NCI-H128 (cell line): ENCODE results near the gene ARID1B.

Source experiments
- DNase-seq: peaks from one replicate; lab custom pipeline; 2025; ENCODE audit not compliant: unreplicated experiment; lab: John Stamatoyannopoulos, UW

ARID1B gene

DNA sequence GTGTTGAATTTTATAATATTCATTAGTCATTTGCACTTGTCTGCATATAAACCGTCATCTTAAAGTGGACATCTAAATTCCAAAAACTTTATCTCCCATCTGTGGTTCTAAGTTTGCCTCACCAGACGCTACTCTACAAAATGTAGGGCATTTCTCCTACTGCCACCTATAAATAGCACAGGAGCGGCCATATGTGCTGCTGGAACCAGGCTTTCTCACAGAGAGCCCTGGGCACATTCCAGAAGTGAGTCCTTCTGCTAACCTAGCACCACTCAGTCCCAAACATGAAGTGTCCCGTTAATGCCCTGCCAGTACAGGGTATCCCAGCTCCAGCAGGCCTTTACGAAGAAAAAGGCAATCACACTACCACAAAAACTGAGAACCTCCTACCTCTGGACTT is 392.5 kb downstream of the ARID1B start:
- DNase-seq = no peak

DNA sequence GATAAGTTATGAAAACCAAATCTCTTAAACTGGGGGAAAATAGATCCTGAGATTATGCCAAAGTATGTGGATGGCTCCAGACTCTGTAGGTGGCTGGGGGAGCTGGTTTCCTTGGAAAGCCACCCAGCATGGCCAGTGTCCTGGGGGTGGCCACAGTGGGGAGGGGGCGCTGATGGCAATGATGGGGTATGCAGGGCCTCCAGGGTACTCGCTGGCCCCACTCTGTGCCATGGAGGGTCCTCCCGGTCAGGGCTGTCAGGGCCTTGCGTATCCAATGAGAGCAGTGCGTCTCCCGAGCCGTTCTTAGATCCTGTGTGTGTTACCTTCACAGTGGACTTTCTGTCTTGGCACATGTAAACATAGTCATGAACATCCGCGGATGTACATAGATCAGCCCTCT is 393.4 kb downstream of the ARID1B start:
- no peak for DNase-seq

DNA sequence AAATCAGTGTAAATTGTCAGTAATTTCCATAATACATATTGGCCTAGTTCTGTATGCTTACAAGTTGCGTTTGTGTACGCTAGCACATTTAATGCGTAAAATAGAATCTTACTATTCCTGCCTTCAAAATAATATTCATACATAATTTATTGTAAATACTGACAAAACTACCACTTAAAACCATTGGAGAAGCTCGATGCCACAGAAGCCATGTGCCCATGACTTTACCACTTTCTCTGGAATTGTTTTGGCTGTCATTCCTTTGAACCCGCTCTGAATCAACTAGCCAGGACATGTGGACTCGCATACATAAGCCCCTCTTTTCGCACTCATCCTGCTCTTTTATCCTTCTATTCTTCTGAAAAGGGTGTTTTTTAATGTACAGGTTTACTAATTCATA is 394.6 kb downstream of the ARID1B start:
- DNase-seq = no peak

DNA sequence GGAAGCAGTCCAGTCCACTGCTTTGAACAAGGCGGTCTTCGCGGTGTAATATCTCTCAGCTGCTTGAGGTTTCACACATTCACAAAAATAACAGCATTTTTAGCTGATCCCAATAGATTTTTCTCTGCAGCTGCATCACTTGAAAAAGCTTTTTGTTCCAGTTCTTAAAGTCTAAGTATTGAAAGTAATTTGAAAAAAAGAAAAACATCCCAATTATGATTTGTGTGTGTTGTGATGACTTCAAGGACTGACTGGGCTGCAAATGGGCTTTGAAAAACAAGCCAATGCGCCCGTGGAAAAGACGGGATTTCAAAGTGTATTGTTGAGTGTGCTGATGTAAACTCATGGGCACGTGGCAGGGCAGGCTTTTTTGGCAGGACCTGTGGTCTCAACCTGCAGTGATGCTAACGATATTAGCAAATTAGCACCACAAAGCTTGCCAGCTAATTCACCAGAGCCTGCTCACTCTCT is 395.1 kb downstream of the ARID1B start:
- no peak for DNase-seq

DNA sequence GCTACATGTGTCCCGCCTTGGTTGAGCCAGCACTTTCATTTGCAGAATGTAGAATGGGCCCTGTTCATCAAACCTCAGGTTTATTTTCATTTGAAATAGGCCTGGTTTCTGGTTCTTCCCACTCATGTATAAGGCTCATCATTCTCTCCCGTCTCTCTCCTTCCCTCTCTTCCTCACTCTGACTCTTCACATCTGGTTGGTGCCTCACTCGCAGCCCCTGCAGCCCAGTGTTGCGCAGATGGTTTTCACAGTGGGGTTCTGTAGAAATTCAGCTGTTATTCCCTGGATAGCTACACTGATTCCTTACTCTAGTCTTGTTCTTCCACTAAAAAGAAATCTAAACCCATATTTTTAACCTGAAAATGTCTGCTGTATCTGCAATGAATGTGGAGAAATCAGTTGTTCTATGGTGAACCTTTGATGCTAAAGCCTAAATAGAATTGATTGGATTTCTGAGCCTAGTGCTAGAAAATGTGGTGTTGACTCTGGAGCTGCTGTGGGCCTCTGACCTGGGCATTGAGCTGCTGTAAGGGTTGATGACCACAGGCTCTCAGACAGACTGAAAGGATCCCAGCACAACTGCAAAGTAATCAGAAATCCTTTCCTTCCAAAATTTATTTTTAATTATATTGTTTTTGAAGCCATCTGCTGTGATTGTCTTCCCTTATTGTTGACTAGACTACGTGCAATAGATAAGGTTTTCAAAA is 395.8 kb downstream of the ARID1B start:
- DNase-seq = no peak

DNA sequence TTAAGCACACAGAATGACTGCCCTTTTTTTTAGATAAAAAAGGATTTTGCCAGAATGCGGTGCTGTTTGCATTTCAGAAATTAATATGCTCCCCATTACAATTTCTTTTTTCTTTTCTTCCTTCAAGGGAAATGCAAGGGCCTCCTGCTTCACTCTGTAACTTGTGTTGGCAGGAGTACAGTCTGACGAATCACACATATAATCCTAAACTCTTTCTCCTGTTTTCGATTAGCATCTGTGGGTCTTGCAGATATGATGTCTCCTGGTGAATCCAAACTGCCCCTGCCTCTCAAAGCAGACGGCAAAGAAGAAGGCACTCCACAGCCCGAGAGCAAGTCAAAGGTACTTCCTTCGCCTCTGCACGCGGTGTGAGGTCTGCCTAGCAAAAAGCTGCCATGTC is 396.6 kb downstream of the ARID1B start:
- DNase-seq = no peak

DNA sequence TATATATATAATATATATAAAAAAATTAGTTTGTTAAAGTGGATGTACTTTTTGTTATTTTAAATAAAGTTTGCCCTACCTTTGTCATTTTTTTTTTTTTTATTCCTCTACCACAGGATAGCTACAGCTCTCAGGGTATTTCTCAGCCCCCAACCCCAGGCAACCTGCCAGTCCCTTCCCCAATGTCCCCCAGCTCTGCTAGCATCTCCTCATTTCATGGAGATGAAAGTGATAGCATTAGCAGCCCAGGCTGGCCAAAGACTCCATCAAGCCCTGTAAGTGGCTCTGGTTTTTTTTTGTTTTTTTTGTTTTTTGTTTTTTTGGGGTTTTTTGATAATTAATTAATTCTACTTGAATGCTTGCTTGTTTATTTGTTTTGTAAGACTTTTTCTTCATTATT is 397.6 kb downstream of the ARID1B start:
- DNase-seq = no peak

DNA sequence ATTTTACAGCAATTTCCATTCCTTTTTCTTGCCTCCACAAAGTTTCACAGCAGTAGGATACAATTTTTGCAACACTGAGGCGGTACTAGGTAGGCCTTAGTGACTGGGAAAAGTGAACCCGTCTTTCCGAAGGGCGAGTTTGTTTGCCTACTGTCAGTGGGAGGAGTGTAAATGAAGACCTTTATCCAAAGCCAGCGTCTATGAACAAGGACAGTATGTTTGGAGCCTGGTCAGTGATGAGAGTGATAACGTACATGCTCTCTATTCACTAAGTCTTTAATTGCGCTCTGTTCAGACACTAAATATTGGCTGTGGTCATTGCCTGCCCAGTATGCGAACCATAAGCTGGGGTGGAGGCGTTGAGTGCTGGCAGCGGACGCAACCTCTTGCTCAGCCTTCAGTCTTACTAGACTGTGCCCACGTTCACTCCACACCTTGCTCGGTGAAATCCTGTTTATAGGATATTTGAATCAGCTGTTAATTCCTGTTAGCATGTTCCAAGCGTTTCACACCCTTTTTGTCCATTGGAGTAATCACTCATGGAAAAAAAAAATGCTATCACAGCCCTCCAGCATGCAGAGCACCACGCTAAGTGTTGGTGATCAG is 400.7 kb downstream of the ARID1B start:
- no peak for DNase-seq

DNA sequence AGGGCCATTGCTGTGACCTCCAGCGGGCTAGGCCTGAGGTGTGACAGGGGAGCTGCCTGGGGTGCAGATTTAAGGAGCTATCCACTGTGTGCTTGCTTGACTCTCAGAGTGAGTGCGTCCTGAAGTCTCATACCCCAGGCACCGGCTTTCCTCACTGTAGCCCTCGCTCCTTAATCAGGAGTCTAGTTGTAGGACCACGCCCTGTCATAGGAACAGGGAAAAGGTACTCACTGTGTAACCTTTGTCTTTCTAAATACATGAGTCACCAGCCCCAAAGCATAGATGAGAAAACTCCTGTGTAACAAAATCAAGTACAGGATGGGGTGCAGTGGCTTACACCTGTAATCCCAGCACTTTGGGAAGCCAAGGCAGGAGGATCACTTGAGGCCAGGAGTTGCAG is 404.5 kb downstream of the ARID1B start:
- no peak for DNase-seq

DNA sequence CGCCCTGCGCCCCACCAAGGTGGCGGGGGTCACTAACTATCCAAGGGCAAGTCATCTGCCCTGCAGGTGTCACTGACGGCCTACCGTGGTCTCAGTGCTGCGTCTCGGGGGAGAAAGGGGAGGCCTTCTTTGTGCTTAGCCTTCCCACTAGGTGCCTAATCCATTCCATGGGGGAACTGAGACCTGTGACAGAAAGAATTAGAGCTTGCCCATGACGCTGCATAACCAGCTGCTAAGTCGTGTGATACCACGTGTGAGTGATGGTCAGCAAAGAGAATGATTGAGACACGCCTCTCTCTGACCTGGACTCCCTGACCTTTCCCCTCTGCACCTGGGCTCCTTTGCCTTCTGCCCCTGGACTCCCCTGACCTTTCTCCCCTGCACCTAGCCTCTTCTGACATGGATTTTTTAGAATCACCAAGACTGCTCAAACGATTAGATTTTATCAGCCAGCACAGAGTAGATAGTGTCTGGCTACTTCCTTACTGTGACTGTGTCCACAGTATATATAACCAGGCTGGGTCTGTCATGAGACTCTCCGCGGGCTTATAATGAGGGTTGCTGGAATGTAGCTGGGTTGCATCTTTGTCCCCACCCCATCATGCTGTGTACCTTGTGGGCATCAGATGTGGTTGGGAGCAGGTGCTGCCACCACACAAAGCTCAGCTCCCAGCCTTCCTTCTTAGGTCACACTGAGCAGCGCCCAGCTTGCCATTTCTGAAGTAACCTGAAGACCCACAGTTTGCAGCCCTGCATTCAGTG is 405.5 kb downstream of the ARID1B start:
- DNase-seq = no peak

DNA sequence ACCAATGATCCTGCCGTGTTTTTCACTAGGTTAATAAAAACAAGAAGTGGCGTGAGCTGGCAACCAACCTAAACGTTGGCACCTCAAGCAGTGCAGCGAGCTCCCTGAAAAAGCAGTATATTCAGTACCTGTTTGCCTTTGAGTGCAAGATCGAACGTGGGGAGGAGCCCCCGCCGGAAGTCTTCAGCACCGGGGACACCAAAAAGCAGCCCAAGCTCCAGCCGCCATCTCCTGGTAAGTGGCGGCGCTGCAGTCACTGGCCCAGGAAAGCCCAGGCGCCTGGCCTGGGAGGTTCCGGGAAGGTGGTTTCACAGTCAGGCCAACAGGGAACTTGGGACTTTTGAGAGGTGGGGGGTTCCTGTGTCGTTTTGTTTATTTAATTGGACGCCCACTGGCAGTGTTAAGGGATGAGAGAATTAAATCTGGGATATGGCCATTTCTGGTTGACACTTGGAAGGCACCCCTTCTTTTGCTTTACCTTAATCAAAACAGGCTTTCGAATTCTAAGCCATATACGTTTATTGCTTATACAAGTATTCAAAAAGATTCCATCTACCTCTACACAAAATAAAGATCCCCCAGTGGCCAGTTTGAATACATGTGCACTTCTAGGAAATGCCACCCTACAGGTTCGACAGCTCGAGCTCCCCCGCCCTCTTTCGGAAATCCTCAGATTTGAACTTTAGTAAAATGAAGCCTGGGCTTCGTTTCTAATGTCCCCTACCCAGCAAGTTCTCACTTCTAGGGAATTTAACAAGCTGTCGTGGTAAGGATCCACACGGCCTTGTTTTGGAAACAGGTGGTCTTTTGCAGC is 407.2 kb downstream of the ARID1B start:
- DNase-seq = peak; percentile 23

DNA sequence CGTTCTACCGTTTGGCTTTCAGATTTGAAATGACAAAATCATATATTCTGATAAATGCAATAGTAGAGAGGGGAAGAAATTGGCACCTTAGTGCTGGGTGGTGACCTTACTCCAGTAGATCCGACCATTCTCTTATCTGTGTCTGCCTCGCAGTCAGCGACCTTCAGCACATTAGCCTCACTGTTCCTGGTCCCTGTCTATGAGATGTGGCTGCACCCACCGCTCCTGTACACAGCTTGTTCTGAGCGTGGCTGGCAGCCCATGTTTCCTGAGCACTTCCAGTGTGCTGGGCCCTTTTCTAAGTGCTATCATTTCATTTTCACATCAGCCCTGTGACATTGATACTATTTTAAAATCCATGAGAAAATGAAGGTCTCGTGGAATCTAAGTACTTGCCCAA is 408.0 kb downstream of the ARID1B start:
- DNase-seq = no peak

DNA sequence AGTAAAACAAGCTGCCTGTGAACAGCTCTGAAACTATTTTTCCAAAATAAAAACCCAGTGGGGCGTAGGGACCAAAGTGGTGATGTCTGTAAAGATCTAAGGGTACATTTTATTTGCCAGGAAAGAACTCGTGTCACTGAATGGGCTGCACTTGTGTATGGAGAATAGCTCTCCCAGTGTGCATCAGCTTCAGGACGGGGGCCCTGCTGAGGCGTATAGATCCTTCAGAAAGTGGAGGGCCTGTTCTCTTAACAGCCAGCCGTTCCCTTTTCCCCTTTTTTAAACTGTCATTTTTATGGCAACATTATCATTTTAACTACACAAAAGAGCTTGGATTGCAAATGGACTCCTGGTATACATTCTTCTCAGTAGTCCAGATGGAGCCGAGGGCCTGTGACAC is 408.8 kb downstream of the ARID1B start:
- no peak for DNase-seq

DNA sequence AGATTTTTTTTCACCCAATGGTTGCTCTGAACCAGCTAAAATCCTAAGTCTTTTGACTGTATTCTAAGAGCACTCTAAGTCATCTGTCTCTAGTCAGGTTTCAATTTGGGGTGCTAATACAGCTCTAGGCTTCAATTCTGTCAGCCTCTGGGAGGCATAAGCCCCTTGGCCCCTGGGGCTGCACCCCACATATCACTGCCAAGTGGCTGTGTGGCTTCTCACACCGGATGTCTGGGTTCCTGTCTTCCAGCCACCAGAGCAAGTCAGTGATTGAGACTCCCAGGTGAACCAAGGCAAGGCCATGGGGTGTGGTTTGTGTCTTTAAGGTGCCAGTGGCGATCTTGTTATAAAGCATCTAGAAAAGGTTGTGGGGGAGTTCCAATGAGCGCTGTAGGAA is 409.6 kb downstream of the ARID1B start:
- no peak for DNase-seq

DNA sequence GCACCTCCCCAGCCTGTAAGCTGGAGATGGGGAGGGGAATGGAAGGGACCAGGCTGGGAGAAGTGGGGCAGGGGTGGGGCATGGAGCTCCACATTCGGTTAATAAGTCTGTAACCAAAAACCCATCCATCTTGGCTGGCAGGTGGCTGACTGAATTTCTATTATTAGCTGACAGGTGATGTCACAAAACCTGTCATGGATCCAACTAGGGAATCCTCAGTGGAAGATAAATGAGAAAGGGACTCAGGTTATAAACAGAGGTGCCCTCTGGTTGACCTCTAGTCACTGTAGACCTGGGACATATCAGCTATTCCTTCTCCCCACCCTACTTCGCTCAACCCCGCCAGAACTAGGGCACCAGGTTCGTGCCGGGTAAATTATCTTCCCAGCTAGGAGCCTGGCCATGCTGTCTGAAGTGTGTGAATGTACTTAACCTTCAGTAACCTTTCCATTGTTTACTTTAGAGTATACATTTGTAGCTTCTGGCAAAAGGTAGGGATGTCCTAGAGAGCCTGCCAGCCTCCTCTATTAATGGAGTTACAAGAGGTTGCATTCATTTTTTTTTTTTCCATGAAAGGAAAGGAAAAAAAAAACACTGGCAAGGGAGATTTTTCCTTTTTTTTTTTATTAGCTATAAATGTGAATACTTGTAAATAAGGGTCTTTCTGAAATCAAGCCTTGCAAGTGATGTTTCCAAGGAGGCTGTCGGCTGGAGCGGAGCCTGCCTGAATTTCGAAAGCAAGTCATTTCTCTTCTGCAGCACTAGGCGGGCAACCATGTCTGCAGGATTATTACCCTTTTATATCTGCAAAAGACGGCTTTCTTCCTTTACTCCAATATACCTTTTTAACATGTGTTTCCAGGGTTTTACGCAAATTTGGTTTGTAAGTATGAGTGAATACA is 410.3 kb downstream of the ARID1B start:
- peak; percentile 97 for DNase-seq

DNA sequence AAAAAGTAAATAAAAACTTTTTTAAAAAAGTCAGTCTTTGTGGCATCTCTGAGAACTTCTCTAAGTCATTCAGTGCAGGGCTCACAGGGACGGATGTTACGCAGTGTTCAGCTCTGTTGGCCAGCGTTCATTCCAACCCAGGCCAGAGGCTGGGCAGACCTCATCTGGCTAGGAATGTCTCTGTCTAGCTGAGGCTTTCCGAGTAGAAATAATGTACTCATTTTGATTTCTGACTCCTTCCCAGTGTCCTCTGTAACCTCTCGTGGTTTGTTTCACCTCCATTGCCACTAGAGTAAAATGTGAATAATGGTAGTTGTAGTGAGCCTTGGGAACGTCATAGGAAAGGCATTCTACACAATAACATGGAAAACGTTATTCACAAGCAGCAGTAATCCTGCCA is 411.0 kb downstream of the ARID1B start:
- no peak for DNase-seq

DNA sequence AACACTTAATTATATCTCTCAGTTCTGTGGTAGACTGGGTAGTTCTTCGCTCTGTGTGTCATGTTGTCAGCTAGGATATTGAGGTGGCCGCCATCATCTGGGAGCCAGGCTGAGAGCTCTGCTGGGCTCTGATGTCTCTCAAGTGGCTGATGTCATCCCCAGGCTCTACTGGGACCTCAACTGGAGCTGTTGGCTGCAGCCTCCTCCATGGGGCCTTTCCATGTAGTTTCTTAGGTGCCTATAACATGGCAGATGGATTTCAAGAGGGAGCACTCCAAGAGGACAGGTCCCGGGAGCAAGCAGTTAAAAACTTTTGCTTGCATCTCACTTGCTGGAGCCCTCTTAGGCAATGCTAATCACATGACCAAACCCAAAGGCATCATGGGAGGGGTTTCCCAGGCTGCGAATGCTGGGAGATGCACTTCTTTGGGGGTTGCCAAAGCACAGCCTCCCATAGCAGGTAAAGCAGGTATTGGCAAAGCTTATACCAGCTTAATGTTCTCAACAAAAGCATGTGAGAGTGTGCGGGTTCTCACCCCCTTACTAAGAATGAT is 416.3 kb downstream of the ARID1B start:
- no peak for DNase-seq

DNA sequence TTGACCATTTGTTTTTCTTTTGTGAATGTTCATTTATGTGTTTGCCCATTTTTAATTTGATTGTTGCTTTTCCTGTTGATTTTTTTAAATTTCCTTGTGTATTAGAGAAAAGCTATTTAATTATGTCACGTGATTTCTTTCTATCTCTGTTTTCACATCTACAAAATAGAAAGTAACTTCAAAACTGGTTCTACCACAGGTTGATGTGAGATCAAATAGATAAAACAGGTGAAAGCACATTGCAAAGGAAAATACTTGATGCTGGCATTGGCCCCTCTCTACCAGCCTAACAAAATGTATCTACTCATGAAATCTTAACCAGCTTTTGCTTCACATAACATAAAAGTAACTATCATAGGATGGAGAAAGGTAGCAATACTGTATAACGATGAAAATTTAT is 416.9 kb downstream of the ARID1B start:
- DNase-seq = no peak

DNA sequence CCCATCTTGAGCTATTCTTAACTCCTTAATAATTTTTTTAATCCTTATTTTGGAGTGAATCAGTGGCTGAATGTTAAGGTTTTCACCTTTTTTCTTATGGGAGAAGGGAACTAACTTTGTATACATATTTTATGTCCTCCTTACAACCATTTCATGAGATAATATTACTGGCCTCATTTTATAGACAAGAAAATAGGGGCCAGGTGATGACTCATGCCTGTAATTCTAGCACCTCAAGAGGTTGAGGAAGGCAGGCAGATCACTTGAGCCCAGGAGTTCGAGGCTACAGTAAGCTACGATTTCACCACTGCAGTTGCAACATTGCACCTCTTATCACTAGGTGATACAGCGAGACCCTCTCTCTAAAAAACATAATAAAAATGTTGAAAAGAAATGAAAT is 417.5 kb downstream of the ARID1B start:
- DNase-seq = no peak

DNA sequence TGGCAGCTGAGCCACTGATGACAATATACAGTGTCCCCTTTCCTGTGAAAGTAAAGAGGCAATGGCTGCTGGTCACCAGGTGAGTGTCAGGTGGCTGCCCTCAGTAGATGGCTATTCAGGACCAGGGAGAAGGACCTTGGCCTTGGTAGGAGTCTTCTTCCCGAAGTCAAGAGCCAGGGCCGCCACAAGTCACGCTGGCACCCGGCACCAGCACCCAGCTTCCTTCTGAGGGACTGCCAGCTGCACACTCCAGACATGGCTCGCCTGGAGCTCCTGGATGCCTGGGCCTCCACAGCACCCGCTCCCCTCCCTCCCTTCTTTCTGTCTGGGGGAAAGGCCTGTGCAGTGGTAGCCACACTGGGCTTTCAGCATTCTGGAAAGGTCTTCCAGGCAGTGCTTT is 419.2 kb downstream of the ARID1B start:
- DNase-seq = no peak
